Activated CD4-positive, alpha-beta T cell treated with anti-CD3 and anti-CD28 coated beads, Interleukin-2, amount 50 U/mL, for 1 hour (primary cell): ENCODE measurements around the gene ZGLP1.
A peak's percentile ranks its signal among the peaks of the same experiment; 100 is the strongest.
"Not testable (repeated sequence)": the region's sequence is repeated elsewhere in the genome, so short reads cannot be mapped to it uniquely, and the experiment has no call there.

Source experiments
- DNase-seq: peaks from one replicate; pipeline ENCODE4 v3.0.0-alpha.2; 2020

Gene ZGLP1

DNA sequence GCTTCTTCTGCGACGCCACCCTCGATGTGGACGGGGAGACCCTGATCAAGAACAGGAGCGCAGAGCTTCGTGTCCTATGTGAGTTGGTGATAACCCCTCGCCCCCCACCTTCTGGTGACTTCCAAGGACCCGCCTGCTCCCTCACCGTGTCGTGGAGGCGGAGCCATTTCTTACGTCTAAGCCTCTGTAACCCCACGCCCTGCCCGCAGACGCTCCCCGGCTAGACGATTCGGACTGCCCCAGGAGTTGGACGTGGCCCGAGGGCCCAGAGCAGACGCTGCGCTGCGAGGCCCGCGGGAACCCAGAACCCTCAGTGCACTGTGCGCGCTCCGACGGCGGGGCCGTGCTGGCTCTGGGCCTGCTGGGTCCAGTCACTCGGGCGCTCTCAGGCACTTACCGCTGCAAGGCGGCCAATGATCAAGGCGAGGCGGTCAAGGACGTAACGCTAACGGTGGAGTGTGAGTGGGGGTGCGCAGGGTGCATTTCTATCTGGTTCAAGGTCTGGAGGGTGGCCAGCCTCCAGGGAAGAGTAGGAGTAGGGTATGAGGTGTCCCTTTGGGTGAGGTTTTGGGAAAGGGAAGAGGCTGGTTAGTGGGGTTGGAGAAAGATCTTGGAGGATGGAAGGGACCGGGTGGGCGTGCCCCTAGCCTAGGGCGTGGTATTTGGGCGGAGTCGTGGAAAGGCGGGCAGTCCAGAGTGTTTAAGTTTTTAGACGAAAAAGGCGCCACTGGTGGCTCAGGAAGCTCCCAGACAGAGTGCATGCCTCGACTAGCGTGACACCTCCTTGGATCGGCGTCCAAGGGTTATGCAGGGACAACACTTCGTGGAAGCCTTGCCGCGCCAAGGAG is 16.6 kb downstream of the ZGLP1 start:
- no peak for DNase-seq

DNA sequence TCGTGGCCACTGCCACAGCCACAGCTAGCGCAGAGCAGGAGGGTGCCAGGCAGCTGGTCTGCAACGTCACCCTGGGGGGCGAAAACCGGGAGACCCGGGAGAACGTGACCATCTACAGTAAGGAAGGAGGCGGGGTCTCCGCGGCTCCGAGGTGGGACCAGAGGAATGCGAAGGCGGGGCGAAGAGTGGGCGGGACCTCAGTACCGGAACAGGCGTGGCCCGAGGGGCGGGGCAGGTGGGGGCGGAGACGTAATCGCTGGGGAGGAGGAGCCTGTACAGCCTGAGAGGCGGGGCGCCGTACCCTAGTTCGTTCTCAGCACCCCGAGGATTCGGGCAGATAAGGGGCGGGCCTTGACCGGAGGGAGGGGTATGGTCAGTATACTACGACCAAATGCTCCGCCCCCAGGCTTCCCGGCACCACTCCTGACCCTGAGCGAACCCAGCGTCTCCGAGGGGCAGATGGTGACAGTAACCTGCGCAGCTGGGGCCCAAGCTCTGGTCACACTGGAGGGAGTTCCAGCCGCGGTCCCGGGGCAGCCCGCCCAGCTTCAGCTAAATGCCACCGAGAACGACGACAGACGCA is 17.3 kb downstream of the ZGLP1 start:
- peak; percentile 63 for DNase-seq

DNA sequence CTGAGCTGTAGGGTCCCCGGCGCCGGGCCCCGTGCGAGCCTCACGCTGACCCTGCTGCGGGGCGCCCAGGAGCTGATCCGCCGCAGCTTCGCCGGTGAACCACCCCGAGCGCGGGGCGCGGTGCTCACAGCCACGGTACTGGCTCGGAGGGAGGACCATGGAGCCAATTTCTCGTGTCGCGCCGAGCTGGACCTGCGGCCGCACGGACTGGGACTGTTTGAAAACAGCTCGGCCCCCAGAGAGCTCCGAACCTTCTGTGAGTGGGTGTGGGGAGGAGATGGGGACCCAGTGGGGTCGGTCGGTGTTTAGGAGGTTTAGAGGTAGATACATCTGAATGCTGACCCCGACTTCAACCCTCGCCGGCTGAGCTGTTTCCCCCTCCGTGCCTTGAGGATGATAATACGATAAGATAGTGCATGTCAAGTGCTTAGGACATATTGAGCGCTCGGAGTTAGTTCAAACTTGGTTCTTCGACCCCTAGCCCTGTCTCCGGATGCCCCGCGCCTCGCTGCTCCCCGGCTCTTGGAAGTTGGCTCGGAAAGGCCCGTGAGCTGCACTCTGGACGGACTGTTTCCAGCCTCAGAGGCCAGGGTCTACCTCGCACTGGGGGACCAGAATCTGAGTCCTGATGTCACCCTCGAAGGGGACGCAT is 17.9 kb downstream of the ZGLP1 start:
- no peak for DNase-seq

DNA sequence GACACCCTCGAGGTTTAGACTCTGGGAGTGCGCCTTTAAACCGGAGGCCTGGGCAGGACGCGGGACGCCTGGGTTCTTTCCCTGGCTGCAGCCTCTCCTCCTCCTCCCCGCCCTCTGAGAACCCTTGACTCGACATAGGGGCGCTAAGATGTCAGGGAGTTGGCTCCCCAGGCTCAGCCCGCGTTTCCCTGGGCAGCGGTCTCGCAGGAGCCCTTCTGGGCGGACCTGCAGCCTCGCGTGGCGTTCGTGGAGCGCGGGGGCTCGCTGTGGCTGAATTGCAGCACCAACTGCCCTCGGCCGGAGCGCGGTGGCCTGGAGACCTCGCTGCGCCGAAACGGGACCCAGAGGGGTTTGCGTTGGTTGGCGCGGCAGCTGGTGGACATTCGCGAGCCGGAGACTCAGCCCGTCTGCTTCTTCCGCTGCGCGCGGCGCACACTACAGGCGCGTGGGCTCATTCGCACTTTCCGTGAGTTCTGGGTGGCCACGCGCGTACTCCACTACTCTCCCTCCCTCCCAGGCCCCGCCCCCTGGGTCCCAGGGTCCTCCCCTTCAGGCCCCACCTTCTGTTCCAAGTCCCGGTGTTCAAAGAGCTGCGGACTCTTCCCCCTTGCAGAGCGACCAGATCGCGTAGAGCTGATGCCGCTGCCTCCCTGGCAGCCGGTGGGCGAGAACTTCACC is 18.6 kb downstream of the ZGLP1 start:
- DNase-seq = peak; percentile 53

DNA sequence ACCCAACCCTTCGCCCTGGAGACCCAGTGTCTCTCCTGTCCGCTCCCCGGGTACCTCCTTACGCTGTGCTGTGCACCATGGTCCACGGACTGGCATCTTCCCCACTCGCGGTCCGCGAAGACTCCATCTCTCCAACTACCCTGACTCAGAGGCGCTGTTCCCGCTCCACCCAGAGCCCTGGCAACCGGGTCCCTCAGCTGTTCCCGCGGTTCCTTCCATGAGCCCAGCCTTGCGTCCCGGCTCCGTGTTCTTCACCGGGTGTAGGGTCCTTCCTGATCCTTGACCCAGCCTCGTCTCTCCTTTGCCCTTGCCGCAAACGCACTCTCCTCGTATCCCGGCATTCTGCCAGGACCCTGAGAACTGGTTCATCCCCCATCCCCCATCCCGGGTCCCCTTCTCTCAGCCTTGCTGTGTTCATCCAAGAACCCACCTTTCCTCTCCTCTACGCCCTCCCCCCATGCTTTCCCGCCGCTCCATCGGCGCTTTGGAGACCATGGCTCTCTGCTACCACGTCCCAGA is 19.2 kb downstream of the ZGLP1 start:
- DNase-seq = no peak

DNA sequence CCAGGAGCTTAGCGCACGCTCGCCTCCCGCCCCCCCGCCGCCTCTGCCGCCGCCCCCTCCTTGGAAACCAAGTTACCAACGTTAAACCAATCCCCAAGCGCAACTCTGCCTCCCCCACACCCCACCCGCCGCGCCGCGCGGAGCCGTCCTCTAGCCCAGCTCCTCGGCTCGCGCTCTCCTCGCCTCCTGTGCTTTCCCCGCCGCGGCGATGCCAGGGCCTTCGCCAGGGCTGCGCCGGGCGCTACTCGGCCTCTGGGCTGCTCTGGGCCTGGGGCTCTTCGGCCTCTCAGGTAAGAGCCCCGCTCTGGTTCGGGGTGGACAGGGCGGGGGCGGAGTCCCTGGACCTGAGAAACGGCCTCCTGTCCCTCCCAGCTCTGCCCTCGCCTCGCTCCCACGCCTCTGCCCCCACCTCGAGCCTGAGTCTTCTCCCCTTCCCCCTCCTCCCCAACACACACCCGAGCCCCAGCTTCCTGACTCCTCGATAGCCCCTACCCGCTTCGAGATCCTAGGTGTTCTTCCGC is 19.7 kb downstream of the ZGLP1 start, which contains the start of gene ICAM5:
Gene ICAM5 (plus strand): TSS at position 117 of the 521 bp plus-strand sequence. CDS start 92 bp downstream, at position 209.
- peak; percentile 38 for DNase-seq

DNA sequence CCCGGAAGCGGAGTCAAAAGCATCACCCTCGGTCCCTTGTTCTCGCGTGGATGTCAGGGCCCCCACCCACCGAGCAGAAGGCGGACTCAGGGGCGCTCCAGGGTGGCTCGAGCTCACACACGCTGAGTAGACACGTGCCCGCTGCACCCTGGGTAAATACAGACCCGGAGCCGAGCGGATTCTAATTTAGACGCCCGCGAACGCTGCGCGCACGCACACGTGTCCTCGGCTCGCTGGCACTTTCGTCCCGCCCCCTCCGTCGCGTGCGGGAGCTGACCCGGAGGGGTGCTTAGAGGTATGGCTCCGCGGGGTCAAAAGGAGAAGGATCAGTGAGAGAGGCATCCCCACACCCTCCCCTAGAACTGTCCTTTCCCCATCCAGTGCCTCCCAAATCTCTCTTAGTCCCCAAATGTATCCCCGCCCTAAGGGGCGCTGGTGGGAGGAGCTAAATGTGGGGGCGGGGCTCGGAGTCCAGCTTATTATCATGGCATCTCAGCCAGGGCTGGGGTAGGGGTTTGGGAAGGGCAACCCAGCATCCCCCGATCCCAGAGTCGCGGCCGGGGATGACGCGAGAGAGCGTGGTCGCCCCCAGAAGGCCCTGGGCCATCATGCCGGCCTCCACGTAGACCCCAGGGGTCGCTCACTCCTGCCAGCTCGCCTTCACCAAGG is 20.3 kb downstream of the ZGLP1 start:
- peak; percentile 64 for DNase-seq

DNA sequence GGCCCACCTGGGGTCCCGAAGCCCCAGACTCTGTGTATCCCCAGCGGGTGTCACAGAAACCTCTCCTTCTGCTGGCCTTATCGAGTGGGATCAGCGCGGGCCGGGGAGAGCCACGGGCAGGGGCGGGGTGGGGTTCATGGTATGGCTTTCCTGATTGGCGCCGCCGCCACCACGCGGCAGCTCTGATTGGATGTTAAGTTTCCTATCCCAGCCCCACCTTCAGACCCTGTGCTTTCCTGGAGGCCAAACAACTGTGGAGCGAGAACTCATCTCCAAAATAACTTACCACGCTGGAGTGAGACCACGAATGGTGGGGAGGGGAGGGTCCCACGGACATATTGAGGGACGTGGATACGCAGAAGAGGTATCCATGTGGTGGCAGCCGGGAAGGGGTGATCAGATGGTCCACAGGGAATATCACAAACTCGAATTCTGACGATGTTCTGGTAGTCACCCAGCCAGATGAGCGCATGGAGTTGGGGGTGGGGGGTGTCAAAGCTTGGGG is 20.9 kb downstream of the ZGLP1 start:
- DNase-seq = no peak

DNA sequence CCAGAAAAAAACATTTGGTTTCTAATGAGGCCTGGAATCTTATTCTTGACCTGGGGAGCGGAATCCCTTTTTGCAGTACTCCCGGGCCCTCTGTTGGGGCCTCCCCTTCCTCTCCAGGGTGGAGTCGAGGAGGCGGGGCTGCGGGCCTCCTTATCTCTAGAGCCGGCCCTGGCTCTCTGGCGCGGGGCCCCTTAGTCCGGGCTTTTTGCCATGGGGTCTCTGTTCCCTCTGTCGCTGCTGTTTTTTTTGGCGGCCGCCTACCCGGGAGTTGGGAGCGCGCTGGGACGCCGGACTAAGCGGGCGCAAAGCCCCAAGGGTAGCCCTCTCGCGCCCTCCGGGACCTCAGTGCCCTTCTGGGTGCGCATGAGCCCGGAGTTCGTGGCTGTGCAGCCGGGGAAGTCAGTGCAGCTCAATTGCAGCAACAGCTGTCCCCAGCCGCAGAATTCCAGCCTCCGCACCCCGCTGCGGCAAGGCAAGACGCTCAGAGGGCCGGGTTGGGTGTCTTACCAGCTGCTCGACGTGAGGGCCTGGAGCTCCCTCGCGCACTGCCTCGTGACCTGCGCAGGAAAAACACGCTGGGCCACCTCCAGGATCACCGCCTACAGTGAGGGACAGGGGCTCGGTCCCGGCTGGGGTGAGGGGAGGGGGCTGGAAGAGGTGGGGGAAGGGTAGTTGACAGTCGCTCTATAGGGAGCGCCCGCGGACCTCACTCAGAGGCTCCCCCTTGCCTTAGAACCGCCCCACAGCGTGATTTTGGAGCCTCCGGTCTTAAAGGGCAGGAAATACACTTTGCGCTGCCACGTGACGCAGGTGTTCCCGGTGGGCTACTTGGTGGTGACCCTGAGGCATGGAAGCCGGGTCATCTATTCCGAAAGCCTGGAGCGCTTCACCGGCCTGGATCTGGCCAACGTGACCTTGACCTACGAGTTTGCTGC is 22.5 kb downstream of the ZGLP1 start, which contains the start of gene ICAM4:
Gene ICAM4 (plus strand): TSS at position 153 of the 935 bp plus-strand sequence. CDS start 58 bp downstream, at position 211.
- no peak for DNase-seq

DNA sequence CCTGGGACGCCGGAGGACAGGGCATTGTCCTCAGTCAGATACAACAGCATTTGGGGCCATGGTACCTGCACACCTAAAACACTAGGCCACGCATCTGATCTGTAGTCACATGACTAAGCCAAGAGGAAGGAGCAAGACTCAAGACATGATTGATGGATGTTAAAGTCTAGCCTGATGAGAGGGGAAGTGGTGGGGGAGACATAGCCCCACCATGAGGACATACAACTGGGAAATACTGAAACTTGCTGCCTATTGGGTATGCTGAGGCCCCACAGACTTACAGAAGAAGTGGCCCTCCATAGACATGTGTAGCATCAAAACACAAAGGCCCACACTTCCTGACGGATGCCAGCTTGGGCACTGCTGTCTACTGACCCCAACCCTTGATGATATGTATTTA is 24.2 kb downstream of the ZGLP1 start:
- no peak for DNase-seq

DNA sequence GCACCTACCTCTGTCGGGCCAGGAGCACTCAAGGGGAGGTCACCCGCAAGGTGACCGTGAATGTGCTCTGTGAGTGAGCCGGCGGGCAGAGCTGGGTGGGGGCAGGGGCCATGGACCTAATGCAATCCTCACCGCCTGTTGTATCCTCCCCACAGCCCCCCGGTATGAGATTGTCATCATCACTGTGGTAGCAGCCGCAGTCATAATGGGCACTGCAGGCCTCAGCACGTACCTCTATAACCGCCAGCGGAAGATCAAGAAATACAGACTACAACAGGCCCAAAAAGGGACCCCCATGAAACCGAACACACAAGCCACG is 24.7 kb downstream of the ZGLP1 start:
- no peak for DNase-seq

DNA sequence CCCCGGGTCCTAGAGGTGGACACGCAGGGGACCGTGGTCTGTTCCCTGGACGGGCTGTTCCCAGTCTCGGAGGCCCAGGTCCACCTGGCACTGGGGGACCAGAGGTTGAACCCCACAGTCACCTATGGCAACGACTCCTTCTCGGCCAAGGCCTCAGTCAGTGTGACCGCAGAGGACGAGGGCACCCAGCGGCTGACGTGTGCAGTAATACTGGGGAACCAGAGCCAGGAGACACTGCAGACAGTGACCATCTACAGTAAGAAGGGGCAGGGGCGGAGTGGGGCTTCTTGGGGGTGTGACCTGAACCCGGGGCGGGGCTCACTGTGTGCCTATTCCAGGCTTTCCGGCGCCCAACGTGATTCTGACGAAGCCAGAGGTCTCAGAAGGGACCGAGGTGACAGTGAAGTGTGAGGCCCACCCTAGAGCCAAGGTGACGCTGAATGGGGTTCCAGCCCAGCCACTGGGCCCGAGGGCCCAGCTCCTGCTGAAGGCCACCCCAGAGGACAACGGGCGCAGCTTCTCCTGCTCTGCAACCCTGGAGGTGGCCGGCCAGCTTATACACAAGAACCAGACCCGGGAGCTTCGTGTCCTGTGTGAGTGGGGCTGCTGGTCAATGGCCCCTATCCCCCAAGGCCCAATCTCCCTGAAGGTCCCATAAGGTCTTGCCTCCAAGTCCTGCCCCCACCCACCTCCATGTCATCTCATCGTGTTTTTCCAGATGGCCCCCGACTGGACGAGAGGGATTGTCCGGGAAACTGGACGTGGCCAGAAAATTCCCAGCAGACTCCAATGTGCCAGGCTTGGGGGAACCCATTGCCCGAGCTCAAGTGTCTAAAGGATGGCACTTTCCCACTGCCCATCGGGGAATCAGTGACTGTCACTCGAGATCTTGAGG is 25.3 kb downstream of the ZGLP1 start:
- DNase-seq = no peak

DNA sequence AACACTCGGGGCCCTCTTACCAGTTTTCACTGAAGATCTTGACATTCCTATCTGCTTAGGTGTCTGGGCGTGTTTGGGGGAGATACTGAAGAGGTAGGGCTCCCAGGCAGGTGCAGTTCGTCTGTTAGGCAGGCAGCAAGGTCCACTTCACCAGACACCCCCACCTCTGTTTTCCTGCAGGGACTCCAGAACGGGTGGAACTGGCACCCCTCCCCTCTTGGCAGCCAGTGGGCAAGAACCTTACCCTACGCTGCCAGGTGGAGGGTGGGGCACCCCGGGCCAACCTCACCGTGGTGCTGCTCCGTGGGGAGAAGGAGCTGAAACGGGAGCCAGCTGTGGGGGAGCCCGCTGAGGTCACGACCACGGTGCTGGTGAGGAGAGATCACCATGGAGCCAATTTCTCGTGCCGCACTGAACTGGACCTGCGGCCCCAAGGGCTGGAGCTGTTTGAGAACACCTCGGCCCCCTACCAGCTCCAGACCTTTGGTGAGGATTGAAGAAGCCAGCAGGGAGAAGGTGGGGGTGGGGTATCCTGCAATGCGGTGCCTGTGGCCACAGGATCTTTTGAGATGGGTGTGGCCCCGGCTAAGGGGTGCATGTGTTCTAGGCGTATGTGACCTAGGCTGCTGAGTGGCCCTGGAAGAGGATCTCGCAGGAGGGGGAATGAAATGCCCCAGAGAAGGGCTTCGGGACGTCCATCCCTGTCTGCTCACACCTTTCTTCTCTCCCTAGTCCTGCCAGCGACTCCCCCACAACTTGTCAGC is 26.1 kb downstream of the ZGLP1 start:
- no peak for DNase-seq

DNA sequence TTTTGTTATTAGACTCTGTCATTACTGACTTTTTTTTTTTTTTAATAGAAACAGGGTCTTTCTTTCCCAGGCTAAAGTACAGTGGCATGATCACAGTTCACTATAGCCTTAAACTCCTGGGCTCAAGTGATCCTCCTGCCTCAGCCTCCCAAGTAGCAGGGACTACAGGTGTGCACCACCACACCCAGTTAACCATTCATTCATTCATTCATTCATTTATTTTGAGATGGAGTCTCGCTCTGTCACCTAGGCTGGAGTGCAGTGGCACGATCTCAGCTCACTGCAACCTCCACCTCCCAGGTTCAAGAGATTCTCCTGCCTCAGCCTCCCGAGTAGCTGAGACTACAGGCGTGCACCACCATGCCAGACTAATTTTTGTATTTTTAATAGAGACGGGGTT is 27.6 kb downstream of the ZGLP1 start:
- not testable (repeated sequence) for DNase-seq

DNA sequence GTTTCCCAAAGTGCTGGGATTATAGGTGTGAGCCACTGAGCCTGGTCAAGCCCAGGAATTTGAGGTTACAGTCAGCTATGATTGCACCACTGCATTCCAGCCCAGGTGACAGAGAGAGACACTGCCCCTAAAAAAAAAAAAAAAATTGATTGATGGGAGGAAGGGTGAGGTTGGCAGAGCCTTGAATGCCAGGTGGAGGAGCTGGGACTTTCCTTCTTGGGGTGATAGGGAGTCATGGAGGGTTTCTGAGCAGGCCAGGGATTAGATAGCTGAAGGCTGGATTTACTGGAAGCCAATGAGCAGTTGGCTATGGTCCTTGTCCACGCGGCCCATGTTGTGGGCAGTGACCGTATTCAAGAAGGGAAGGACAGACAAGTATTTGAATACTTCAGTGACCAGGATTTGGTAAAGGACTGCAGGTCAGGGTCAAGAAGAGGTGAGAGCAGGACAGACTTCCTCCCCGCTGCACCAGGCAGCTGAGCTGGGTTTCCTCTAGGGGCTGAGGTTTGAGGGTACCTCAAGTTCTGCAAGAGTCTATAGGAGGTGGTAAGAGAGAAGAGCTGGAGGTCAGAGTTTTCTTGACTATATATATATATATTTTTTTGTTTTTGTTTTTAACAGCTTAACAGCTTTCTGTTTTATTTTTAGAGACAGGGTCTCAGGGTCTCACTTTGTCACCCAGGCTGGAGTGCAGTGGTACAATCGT is 29.7 kb downstream of the ZGLP1 start:
- no peak for DNase-seq

DNA sequence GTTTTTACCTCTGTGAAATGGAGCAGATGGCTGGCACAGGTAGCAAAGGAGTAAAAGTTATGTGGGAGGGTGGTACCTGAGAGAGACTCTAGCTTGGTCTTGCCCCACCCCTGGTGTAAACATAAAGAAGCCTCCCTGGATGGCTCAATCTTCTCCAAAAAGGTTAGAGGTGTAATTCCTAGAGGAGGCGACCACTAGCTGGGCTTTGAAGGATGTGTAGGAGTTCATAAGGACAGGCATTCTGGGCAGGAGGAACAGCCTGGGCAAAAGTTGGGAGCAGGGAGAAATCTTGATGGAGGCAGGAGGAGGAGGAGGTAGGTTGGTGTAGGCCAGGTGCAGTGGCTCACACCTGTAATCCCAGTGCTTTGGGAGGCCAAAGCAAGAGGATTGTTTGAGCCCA is 30.7 kb downstream of the ZGLP1 start:
- DNase-seq = no peak

DNA sequence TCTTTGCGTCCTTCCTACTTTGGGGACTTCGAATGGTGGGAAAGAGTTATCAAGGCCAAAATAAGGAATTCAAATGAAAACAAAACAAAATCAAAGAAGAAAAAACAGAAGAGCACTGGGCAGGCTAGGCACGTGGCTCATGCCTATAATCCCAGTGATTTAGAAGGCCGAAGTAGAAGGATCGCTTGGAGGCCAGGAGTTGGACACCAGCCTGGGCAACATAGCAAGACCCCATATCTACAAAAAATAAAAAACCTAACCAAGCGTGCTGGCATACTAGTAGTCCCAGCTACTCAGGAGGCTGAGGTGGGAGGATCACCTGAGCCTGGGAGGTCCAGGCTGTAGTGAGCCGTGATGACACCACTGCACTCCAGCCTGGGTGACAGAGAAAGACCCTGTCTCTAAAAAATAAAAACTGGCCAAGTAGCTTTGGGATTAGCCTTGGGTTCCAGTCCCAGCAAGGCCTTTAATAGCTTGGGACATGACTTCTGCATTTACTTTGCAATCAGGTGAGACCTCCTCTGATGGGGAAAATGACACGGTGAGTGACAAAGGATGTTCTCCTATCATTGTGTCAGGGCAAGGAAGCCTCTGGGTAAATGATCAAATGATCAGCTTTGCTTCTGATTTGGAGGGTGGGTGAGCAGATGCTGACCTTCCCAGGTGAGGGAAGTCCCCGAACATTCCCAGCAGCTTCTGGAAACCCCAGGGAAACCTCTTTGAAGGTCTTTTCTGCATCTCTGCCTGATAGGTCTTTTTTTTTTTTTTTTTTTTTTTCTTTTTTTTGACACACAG is 31.6 kb downstream of the ZGLP1 start:
- DNase-seq = no peak

DNA sequence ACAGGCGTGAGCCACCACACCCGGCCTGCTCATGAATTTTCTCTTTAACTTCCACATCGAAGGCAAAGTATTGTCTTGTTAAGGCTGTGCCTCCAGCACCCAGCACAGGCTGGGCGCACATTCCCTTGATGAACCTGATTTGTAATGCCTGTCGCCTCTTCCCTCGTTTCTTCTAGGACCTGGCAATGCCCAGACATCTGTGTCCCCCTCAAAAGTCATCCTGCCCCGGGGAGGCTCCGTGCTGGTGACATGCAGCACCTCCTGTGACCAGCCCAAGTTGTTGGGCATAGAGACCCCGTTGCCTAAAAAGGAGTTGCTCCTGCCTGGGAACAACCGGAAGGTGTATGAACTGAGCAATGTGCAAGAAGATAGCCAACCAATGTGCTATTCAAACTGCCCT is 35.0 kb downstream of the ZGLP1 start:
- no peak for DNase-seq
